Endothelial cell of umbilical vein (primary cell): ENCODE measurements around the gene ALDH1A2. TPM values are rescaled to one million over a fixed set of nuclear protein-coding genes. Genes with fewer than 3 reads are reported as not detected.

ENCODE experiments used
- BruUV-seq: library from RNA; stranded (reverse); fragments of 400-500 nt; replicated peaks from 2 replicates; lab custom pipeline; 2021; lab: Mats Ljungman, UMichigan
- CTCF ChIA-PET: fragments of 300-600, 350-600 bp; sonication (Branson Sonifier 250); formaldehyde crosslinking; loops from one replicate; lab custom pipeline; 2021; ENCODE audit warnings: antibody characterized with exemption, inconsistent platforms; lab: Charles Lee
- POLR2A ChIA-PET: fragments of 300-600, 350-600 bp; sonication (Branson Sonifier 250); formaldehyde crosslinking; loops from one replicate; lab custom pipeline; 2021; ENCODE audit warnings: antibody characterized with exemption, inconsistent platforms; lab: Charles Lee
- DNase-seq: peaks from one replicate; pipeline ENCODE4 v3.0.0-alpha.2; 2011; ENCODE audit warnings: low read depth, low spot score
- FAIRE-seq: peaks from 2 replicates; lab custom pipeline; 2011; peaks lifted over from hg19 to GRCh38; lab: Jason Lieb, UNC
- H2AFZ ChIP-seq: 2 replicates; pipeline ENCODE4 v1.6.0; 2012; ENCODE audit warnings: low read depth, low read length, control low read depth, inconsistent platforms
- H3K27ac ChIP-seq: 2 replicates; pipeline ENCODE4 v1.5.1; 2011; ENCODE audit warnings: low read depth, mild to moderate bottlenecking, control low read depth, low read length, moderate library complexity; ENCODE audit not compliant: insufficient read depth
- H3K27me3 ChIP-seq, 2 experiments: 2 replicates each; pipeline versions ENCODE4 v1.6.0 to v1.6.1; 2011; ENCODE audit warnings: low read length in 2 of 2, mixed read lengths in 1 of 2; ENCODE audit not compliant: control insufficient read depth in 2 of 2, insufficient read depth in 2 of 2
- H3K36me3 ChIP-seq, 2 experiments: 2 replicates in 1 of 2; 3 replicates in 1 of 2; pipeline ENCODE4 v1.5.1; 2011; ENCODE audit warnings: low read length in 2 of 2, mild to moderate bottlenecking in 1 of 2, moderate library complexity in 1 of 2; ENCODE audit not compliant: control insufficient read depth in 2 of 2, insufficient read depth in 2 of 2; ENCODE audit errors: extremely low read depth in 1 of 2
- H3K4me1 ChIP-seq: 3 replicates; pipeline ENCODE4 v1.5.1; 2011; ENCODE audit warnings: mild to moderate bottlenecking, low read length; ENCODE audit not compliant: control insufficient read depth, insufficient read depth; ENCODE audit errors: extremely low read depth
- H3K4me2 ChIP-seq: 2 replicates; pipeline ENCODE4 v1.6.1; 2011; ENCODE audit warnings: low read length, control low read depth, mixed read lengths; ENCODE audit not compliant: insufficient read depth
- H3K4me3 ChIP-seq, 3 experiments: fragments of 200-600 bp in 1 of 3; sonication (generic), shearing (Covaris generic) in 1 of 3; replicated peaks in 1 of 3; 2 replicates each; pipeline ENCODE4 v1.5.1; 2011 to 2016; ENCODE audit warnings: control low read depth in 3 of 3, low read length in 3 of 3, mild to moderate bottlenecking in 2 of 3, inconsistent platforms in 1 of 3, low read depth in 1 of 3, moderate library complexity in 1 of 3; ENCODE audit not compliant: insufficient read depth in 1 of 3
- H3K79me2 ChIP-seq: 2 replicates; pipeline ENCODE4 v1.6.0; 2012; ENCODE audit warnings: low read length, inconsistent platforms; ENCODE audit not compliant: control insufficient read depth, insufficient read depth
- H3K9ac ChIP-seq: replicated peaks from 2 replicates; pipeline ENCODE3; 2011; ENCODE audit warnings: low read length, control low read depth; ENCODE audit not compliant: insufficient read depth; ENCODE audit errors: extremely low read depth
- H3K9me1 ChIP-seq: replicated peaks from 3 replicates; pipeline ENCODE4 v1.6.0; 2011; ENCODE audit warnings: mild to moderate bottlenecking, low read length; ENCODE audit not compliant: control insufficient read depth, insufficient read depth; ENCODE audit errors: extremely low read depth
- H3K9me3 ChIP-seq: replicated peaks from 2 replicates; pipeline ENCODE4 v1.5.1; 2012; ENCODE audit warnings: low read length, inconsistent platforms; ENCODE audit not compliant: control insufficient read depth, insufficient read depth
- H4K20me1 ChIP-seq: replicated peaks from 2 replicates; pipeline ENCODE3; 2011; ENCODE audit warnings: mild to moderate bottlenecking, low read length; ENCODE audit not compliant: control insufficient read depth, insufficient read depth; ENCODE audit errors: extremely low read depth
- CTCF ChIP-seq, 2 donors: IDR thresholded peaks; 1 replicate in 1 of 2; 2 replicates in 1 of 2; pipeline ENCODE4 v1.5.1; 2011; ENCODE audit warnings: low read length in 2 of 2, mild to moderate bottlenecking in 2 of 2, moderate library complexity in 2 of 2, control low read depth in 1 of 2, inconsistent platforms in 1 of 2, low read depth in 1 of 2; ENCODE audit not compliant: insufficient read depth in 1 of 2; ENCODE audit errors: extremely low read depth in 1 of 2
- FOS ChIP-seq: IDR thresholded peaks from 2 replicates; pipeline ENCODE4 v1.6.1; 2011; ENCODE audit warnings: mild to moderate bottlenecking, low read length, moderate library complexity, borderline replicate concordance; ENCODE audit not compliant: insufficient read depth
- MYC ChIP-seq: IDR thresholded peaks from one replicate; pipeline ENCODE4 v1.6.1; 2011; ENCODE audit warnings: mild to moderate bottlenecking, low read depth, low read length
- dilution Hi-C: fragments of 300-500 bp; cut with MboI; formaldehyde crosslinking; loops from one replicate; pipeline ENCODE4 v1.15.0; 2019; ENCODE audit warnings: low sequenced_read_pairs; ENCODE audit not compliant: extremely low pct_ligation_motif_present
- intact Hi-C: fragments of 100-400 bp; cut with micrococcal nuclease; formaldehyde crosslinking; loops from one replicate; pipeline ENCODE4 v1.10.0; 2022
- polyA plus RNA-seq, 4 experiments: library from polyadenylated mRNA; depleted of rRNA in 3 of 4; stranded (reverse) in 3 of 4; unstranded in 1 of 4; fragments of >200 nt; gene quantifications; 2 replicates each; pipeline versions ENCODE4 v1.2.1 to v1.2.3, GENCODE V29; 2011 to 2012; ENCODE audit warnings: missing spikeins in 1 of 4
- total RNA-seq: library from RNA; stranded (reverse); gene quantifications from 2 replicates; pipeline ENCODE4 v1.2.3, GENCODE V29; 2021

The ALDH1A2 gene
- total and polyA plus RNA-seq, 2 donors (not counting 3 experiments of a cell fraction or from before 2014, with no cell fraction given): 16.3 to 34.9 TPM

DNA sequence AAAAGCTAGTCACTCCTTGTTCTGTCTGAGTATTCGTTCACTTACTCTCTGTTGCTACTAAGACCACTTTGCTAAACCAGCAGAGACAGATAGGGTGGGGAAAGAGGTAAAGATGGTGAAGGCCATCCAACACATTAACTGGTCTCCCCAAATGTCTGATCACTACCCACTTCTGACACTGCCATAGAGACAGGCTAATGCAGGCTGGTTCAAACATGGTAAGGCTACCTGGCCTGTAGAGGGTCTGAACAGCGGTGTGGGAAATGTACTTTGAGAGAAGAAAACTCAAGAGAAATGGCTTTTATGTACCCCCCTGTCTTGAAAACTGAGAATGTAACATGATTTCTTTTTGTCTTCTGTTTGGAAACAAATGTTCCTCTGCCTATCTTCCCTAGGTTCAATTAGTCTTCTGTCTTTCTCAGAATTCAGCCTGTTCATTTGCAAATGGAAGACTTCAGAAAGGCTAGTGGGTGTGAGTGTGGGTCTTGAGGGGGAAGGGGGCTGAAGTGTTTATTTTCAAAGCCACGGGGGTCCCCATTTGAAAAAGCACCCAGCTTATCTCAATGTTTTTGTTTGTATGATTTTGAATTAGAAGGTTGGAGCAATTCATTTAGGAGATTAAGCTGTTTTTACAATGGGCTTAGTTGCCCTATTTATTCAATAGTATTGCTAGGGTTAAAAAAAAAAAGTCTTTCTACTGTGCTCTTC, 15.8 kb downstream of the ALDH1A2 start:
- no peak for FAIRE-seq
- intact Hi-C loops: no loop called here
- H3K4me3 ChIP-seq: no peak overlapping the region

More for the DNA sequence above, 15.8 kb downstream of the ALDH1A2 start:
- no peak for DNase-seq
- BruUV-seq: no TSS peak
- Histone ChIP-seq H3K27ac (no peak overlapping the region), H3K4me1 (no peaks in the 10 kb centered on the region), H3K4me2 (no peak overlapping the region), H3K9me1 (no peaks in the 10 kb centered on the region), H3K36me3 (no peaks in the 10 kb centered on the region), H3K27me3 (no peaks in the 10 kb centered on the region), H4K20me1 (no peaks in the 10 kb centered on the region), H3K9ac (no peak overlapping the region), H3K79me2 (no peaks in the 10 kb centered on the region), H3K9me3 (no peaks in the 10 kb centered on the region), H2AFZ (no peak overlapping the region)
- dilution Hi-C loops: loop anchor here (25.0 kb wide), 1 partner anchor 187 kb away; no protein-coding TSS in a partner anchor
- ChIA-PET CTCF (no interaction called here), POLR2A (no interaction called here)
- TF ChIP-seq MYC (no peak), CTCF (IDR thresholded peaks at IDR 0.05; ENCODE audit: extremely low read depth in 1 of 2, insufficient read depth in 1 of 2, low read depth in 1 of 2, low read length in 2 of 2) (no peak), FOS (no peak)
